GM20000 (cell line): Measurements from ENCODE around the gene GRK1.

ENCODE experiments used
- DNase-seq: peaks from one replicate; pipeline ENCODE4 v3.0.0; 2012; ENCODE audit warnings: low spot score
- TF ChIP-seq, protein P1 (sequence below): IDR thresholded peaks from 2 replicates; pipeline ENCODE4 v1.5.1; 2012; ENCODE audit warnings: mild to moderate bottlenecking, control low read depth; ENCODE audit errors: extremely low read depth, missing control alignments

GRK1 gene

DNA sequence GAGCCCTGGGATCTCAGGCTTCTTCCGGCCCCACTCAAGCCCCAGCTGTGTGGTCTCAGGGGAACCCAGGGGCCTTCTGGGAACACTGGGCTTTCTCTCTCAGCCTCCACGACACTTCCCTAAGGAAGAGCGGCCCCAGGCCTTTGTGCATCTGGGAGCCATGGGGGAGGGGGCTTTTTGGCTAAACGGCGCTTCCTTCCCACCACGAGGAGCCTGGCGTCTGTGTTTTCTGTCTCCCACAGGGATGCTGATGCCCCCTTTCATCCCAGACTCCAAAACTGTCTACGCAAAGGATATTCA lies 67.8 kb downstream of the GRK1 start:
- no peak for DNase-seq
- TF ChIP-seq, protein P1, sequence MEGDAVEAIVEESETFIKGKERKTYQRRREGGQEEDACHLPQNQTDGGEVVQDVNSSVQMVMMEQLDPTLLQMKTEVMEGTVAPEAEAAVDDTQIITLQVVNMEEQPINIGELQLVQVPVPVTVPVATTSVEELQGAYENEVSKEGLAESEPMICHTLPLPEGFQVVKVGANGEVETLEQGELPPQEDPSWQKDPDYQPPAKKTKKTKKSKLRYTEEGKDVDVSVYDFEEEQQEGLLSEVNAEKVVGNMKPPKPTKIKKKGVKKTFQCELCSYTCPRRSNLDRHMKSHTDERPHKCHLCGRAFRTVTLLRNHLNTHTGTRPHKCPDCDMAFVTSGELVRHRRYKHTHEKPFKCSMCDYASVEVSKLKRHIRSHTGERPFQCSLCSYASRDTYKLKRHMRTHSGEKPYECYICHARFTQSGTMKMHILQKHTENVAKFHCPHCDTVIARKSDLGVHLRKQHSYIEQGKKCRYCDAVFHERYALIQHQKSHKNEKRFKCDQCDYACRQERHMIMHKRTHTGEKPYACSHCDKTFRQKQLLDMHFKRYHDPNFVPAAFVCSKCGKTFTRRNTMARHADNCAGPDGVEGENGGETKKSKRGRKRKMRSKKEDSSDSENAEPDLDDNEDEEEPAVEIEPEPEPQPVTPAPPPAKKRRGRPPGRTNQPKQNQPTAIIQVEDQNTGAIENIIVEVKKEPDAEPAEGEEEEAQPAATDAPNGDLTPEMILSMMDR = no peak

- TF ChIP-seq, protein P1 = no peak
- no peak for DNase-seq
Observed at GRCh38 chr13:113735194-113735593, 68.2 kb downstream of the GRK1 start.

DNA sequence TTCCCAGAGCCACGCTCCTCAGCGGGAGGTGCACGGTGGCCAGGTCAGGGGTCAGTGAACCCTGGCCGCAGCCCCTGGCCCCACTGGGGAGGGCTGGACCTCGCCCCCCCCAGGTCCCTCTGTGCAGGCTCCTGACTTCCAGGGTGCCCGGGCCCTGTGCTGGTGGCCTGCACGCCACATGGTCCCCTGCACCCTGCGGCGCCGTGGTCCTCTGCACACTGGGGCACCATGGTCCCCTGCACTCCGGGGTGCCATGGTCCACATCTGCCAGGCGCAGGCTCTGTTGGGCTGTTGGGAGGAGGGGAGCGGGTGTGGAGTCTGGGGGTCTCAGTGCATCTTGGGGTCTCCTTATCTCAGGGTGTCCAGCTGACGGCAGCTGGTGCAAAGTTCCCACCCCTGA lies 68.7 kb downstream of the GRK1 start:
- TF ChIP-seq, protein P1 = no peak
- no peak for DNase-seq

DNA sequence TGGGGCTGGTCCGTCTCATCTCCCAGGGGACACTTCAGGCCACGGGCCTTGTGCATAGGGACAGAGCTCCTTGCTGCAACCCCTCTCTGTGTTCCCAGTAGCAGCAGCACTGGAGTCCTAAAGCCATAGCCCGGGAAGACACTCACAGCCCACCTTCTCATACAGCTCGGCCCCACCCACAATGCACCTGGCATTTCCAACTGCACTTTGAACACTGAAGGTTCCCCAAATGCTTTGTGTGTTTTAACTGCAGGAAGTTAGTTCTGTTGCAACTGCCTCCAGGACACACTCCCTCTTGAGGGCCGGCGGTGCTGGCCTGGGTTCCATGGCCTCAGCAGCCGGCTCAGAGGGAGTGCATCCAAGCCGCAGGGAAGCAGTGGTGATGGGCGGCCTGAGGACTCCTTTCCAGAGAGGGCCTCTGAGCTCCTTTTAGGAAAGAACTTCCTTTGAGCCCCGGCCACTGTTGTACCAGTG lies 69.3 kb downstream of the GRK1 start:
- TF ChIP-seq, protein P1 = no peak
- DNase-seq = no peak

GRCh38 chr13:113737803-113738202 lies 70.8 kb downstream of the GRK1 start:
- DNase-seq = no peak
- TF ChIP-seq, protein P1 = no peak

DNA sequence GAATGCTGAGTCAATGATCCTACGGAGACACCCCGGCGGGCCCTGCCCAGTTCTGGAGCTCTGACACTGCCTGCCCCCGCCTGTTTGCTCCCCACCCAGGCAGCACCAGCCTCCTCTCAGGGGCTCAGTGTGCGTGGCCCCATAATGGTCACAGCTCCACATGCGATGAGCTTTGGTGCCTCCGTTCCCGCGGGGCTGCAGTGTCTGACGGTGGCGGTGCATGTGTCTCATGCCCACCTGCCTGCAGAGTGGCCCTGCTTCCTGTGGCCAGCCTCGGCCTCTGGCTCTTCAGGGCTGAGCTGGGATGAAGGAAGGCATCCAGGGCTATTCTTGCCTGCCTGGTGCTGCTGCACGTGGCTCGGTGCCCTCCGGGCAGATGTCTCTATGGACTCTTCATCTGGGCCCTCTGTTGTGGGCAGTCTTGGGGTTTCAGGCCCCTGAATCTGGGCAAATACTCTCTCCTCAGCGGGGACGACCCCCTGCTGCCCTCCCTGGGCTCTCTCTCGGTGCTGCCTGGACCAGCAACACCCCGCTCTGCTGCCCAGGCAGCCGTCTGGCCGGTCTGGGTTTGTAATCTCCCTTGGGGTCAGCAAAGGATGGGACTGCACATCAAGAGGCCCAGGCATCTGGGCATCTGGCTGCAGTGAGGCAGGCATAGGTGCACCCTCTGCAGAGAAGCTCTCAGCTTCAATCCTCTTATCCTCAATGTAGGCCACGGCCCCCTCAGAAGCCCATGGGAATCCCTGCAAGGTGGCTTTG lies 72.7 kb downstream of the GRK1 start:
- TF ChIP-seq, protein P1 = no peak
- no peak for DNase-seq

DNA sequence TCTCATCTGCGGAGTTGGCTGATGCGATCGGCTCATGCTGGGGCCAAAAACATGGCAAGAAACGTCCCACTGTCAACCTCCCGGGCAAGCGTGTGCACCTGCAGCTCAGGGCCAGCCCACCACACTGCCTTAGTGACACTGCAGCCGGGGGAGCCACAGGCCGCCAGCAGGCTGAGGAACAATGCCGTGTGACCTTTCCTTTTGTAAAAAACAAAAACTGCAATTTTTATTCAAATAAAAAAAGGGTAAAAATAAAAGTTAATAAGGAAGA lies 73.2 kb downstream of the GRK1 start:
- DNase-seq = no peak
- TF ChIP-seq, protein P1 = no peak
